Measurements from ENCODE around the gene TMEM175. TPM values are rescaled to one million over a fixed set of nuclear protein-coding genes. Genes with fewer than 3 reads are reported as not detected.

The TMEM175 gene
- total and polyA plus RNA-seq, 2 of the 13 experiments (the other 11 are each of a cell fraction or from before 2014, with no cell fraction given): 5.1 to 9.9 TPM

DNA sequence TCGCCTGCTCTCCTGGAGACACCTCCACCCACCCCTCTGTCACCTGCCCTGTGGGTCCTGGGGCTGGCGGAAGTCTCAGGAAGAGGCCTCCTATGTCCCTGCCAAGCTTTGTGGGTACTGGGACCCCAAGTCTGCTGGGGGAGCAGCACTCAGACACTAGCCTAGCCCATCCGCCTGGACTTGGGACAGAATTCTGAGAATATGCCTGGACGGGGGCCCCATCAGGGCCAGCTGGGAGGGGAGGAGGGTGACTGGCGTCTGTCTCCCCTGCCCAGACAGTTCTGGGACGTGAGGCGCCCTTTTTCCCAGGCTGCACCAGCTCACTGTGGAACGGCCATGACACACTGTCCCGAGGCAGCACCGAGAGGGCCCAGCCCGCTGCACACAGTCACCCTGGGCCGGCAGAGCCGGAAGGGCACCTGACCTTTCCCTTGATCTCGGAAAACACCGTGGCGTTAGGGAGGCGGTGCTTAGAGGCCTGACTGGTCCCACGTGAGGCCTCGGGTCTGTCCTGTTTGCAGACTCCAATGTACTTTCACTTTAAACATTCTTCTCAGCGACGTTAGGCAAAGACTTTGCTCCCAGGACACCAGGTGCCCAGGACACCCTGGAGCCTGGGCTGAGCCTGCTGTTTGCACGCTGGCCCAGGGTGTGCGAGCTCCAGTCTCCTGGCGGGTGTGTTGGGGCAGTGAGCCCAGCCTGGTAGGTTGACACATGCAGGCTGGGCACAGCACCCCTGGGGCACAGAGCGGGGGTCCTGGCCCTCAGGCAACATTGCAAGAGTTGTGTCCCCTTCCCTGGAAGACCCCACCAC is 60.2 kb downstream of the TMEM175 start (continued):
- TF ChIP-seq ZSCAN5A (CRISPR knock-in tag; IDR thresholded peaks at IDR 0.05; ENCODE audit: borderline replicate concordance) (no peak), ZZZ3 (CRISPR knock-in tag; IDR thresholded peaks at IDR 0.05; ENCODE audit: borderline replicate concordance) (peak; percentile 29; the same call in 1 of the 2 replicates), PLRG1 (conservative IDR thresholded peaks at IDR 0.05) (no peak), POLR2AphosphoS2 (IDR thresholded peaks at IDR 0.05; ENCODE audit: low read depth, low read length) (peak; percentile 75; the same call in 1 of the 2 replicates), MLLT10 (CRISPR knock-in tag; IDR thresholded peaks at IDR 0.05) (no peak), SP140L (CRISPR knock-in tag; IDR thresholded peaks at IDR 0.05; ENCODE audit: borderline replicate concordance) (no peak), SIN3B (IDR thresholded peaks at IDR 0.05; ENCODE audit: low read length) (0 out of 2 replicates have a peak, but pooled peaks have one; percentile 33), NFE2L2 (IDR thresholded peaks at IDR 0.05; ENCODE audit: low read length) (no peak), KDM1A (CRISPR knock-in tag; IDR thresholded peaks at IDR 0.05) (no peak), ZNF660 (CRISPR knock-in tag; IDR thresholded peaks at IDR 0.05; ENCODE audit: borderline replicate concordance, low read depth) (no peak), ZFY (CRISPR knock-in tag; IDR thresholded peaks at IDR 0.05) (peak; percentile 73), ZFAT (CRISPR knock-in tag; conservative IDR thresholded peaks at IDR 0.05) (no peak), ZNF432 (CRISPR knock-in tag; IDR thresholded peaks at IDR 0.05; ENCODE audit: borderline replicate concordance) (no peak), SUZ12 (IDR thresholded peaks at IDR 0.05; ENCODE audit: low read depth, low read length) (no peak), DR1 (CRISPR knock-in tag; IDR thresholded peaks at IDR 0.05) (peak; percentile 72; the same call in 1 of the 2 replicates), CSRNP1 (CRISPR knock-in tag; IDR thresholded peaks at IDR 0.05) (0 out of 2 replicates have a peak, but pooled peaks have one; percentile 5), ATF6 (CRISPR knock-in tag; conservative IDR thresholded peaks at IDR 0.05) (no peak), ZNF160 (CRISPR knock-in tag; IDR thresholded peaks at IDR 0.05) (peak; percentile 30; the same call in 1 of the 2 replicates), ZNF451 (CRISPR knock-in tag; IDR thresholded peaks at IDR 0.05) (no peak), PCBP1 (IDR thresholded peaks at IDR 0.05; ENCODE audit: borderline replicate concordance, low read depth, low read length) (peak; percentile 49; the same call in 1 of the 2 replicates), FOXK2 (IDR thresholded peaks at IDR 0.05) (peak; percentile 88), HDAC2 (CRISPR knock-in tag; IDR thresholded peaks at IDR 0.05) (peak; percentile 95), ZNF784 (CRISPR knock-in tag; IDR thresholded peaks at IDR 0.05; ENCODE audit: borderline replicate concordance) (peak; percentile 85)
- TF ChIP-seq, protein P1, sequence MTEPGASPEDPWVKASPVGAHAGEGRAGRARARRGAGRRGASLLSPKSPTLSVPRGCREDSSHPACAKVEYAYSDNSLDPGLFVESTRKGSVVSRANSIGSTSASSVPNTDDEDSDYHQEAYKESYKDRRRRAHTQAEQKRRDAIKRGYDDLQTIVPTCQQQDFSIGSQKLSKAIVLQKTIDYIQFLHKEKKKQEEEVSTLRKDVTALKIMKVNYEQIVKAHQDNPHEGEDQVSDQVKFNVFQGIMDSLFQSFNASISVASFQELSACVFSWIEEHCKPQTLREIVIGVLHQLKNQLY (CRISPR knock-in tag; IDR thresholded peaks at IDR 0.05): peak; percentile 93

Measured in HepG2 (cell line).